ENCODE data around the gene TRIM9.

GRCh38 chr14:50979941-50980850 is 114.7 kb downstream of the TRIM9 start:
- no peak for TF ChIP-seq CTCF (IDR thresholded peaks at IDR 0.05)
- no peak for TF ChIP-seq POLR2A (IDR thresholded peaks at IDR 0.05)
- TF ChIP-seq POLR2AphosphoS5 (IDR thresholded peaks at IDR 0.05), result no peak
